Measurements from ENCODE around the gene ECPAS. TPM values are rescaled to one million over a fixed set of nuclear protein-coding genes. Genes with fewer than 3 reads are reported as not detected.

The ECPAS gene
- polyA plus RNA-seq, 1 donor from 2014 or later: 42.6 TPM

DNA sequence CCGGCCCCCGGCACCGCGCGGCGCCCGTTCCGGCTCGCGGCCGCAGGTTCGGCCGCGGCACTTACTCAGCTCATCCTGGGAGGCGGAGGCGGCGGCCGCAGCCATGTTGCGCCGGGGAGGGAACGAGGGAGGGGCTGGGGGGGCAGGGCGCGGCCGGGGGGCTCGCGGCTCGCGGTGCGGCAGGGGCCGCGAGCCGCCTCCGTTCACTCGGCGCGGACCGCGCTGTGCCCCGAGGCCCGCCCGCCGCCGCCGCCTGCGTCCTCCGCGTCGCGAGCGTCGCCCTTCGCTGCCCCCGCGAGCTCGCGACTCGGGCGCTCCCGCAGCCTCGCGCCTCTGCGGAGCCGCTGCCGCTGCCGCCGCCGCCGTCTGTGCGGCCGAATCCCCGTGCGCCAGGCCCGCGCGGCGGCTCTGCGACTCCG lies 735 bp downstream of the ECPAS start:
- peaks cover 15% of the 10 kb centered on the region for H3K79me2 ChIP-seq (replicated peaks; ENCODE audit: insufficient read depth, low read length)
- no peaks in the 10 kb centered on the region for H3K9me3 ChIP-seq (ENCODE audit: low read length)
- H3F3A ChIP-seq (ENCODE audit: insufficient read depth, low read length, poor library complexity, severe bottlenecking): peaks cover 3% of the 10 kb centered on the region
- H3K9ac ChIP-seq (ENCODE audit: low read length): peak overlapping the region; percentile 73
- H3K4me3 ChIP-seq (ENCODE audit: low read length): no peak overlapping the region
- H3K9me2 ChIP-seq (ENCODE audit: insufficient read depth, low read length): no peaks in the 10 kb centered on the region
- no peaks in the 10 kb centered on the region for H3K27me3 ChIP-seq (ENCODE audit: insufficient read depth, low read depth, low read length)
- no peaks in the 10 kb centered on the region for H3K36me3 ChIP-seq (ENCODE audit: insufficient read depth, low read length)
- H4K20me1 ChIP-seq (ENCODE audit: insufficient read depth): no peaks in the 10 kb centered on the region
- H3K27ac ChIP-seq (ENCODE audit: low read length): no peak overlapping the region
- H3K4me2 ChIP-seq (ENCODE audit: low read length): no peak overlapping the region
- no peak overlapping the region for H2AFZ ChIP-seq (ENCODE audit: low read depth, low read length)
- no peak for TF ChIP-seq EZH2 (IDR thresholded peaks at IDR 0.05; ENCODE audit: borderline replicate concordance, insufficient read depth, low read length, poor library complexity, severe bottlenecking)
- no peak for TF ChIP-seq TAF1 (IDR thresholded peaks at IDR 0.05; ENCODE audit: low read depth)

DNA sequence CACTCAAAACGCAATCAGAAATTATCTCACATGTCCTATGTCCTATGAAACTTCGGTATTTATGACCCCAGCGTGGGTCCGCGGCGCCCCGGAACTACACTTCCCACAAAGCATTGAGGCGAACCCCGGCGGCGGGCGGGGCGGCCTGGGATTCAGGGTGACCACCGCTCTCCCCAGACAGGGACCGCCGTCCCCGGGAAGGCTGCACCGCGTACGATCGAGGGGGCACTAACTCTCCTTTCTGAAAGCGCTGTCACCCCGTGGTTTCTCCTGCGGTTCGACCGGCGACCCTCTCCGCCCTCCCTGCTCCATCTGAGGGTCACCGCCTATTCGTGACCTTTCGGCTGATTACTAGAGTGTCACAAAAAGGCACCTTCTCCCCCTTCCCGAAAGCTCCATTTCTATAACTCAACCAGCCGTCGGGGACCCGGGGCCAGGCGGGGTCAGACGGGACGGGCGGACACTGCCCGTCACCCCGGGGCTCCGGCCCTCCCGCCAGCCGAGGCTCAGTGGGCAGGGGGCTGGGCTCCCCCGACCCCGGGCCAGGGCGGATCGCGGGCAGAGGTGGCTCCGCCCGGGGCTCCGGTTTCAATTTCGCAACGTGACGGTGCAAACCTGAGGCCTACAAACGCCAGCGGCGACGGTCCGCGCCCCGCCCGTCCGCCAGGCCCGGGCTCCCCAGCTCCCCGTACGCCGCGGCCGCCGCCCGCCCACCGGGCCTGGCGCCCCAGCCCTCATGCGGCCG lies 1.3 kb downstream of the ECPAS start:
- H2AFZ ChIP-seq (ENCODE audit: low read depth, low read length): peak overlapping the region; percentile 73
- TF ChIP-seq EZH2 (IDR thresholded peaks at IDR 0.05; ENCODE audit: borderline replicate concordance, insufficient read depth, low read length, poor library complexity, severe bottlenecking) (no peak), POLR2AphosphoS5 (IDR thresholded peaks at IDR 0.05) (peak; percentile 58), TAF1 (IDR thresholded peaks at IDR 0.05; ENCODE audit: low read depth) (peak; percentile 27), RAD21 (conservative IDR thresholded peaks at IDR 0.05) (no peak)
- H3K27me3 ChIP-seq (ENCODE audit: insufficient read depth, low read depth, low read length): no peaks in the 10 kb centered on the region
- no peaks in the 10 kb centered on the region for H3K9me2 ChIP-seq (ENCODE audit: insufficient read depth, low read length)
- peak overlapping the region; percentile 91 for H3K4me3 ChIP-seq (ENCODE audit: low read length)
- H4K20me1 ChIP-seq (ENCODE audit: insufficient read depth): no peaks in the 10 kb centered on the region
- no peaks in the 10 kb centered on the region for H3K9me3 ChIP-seq (ENCODE audit: low read length)
- H3K9ac ChIP-seq (ENCODE audit: low read length): peak overlapping the region; percentile 73
- peak overlapping the region; percentile 80 for H3K4me2 ChIP-seq (ENCODE audit: low read length)
- no peaks in the 10 kb centered on the region for H3K36me3 ChIP-seq (ENCODE audit: insufficient read depth, low read length)
- peak overlapping the region; percentile 59 for H3K27ac ChIP-seq (ENCODE audit: low read length)
- peaks cover 3% of the 10 kb centered on the region for H3F3A ChIP-seq (ENCODE audit: insufficient read depth, low read length, poor library complexity, severe bottlenecking)
- peaks cover 15% of the 10 kb centered on the region for H3K79me2 ChIP-seq (replicated peaks; ENCODE audit: insufficient read depth, low read length)

DNA sequence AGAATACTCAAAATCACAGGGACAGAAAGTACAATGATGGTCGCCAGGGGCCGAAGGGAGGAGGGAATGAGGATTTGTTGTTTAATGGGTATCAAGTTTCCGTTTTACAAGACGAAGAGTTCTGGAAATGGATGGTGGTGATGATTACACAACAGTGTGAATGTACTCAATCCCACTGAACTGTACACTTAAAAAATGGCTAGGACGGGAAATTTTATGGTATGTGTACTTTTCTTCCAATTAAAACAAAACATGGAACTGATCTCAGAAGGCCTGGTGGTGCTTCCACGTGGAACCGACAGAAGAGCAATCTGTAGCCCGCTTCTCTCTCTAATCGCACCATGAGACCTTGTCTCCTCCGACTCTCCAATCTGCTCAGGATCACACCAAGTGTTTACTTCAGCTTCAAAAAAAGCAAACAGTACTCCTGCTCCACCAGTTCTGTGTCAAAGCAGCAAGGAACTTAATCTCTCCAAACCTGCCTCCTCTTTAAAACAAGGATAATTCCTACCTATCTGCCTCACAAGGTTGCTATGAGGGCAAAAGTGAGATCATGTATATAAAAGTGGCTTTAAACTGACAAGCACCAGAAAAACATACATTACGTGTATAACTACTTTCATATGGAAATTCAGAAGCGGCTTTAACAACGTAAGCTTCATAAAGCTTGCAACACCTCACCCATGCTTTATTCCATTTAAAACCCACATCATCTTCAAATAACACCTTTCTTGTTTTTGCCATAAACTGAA lies 2.1 kb downstream of the ECPAS start:
- Histone ChIP-seq H3F3A (ENCODE audit: insufficient read depth, low read length, poor library complexity, severe bottlenecking) (peaks cover 3% of the 10 kb centered on the region), H3K4me3 (ENCODE audit: low read length) (peak overlapping the region; percentile 91), H3K4me2 (ENCODE audit: low read length) (peak overlapping the region; percentile 80), H3K9ac (ENCODE audit: low read length) (peak overlapping the region; percentile 73), H3K36me3 (ENCODE audit: insufficient read depth, low read length) (no peaks in the 10 kb centered on the region), H3K9me2 (ENCODE audit: insufficient read depth, low read length) (no peaks in the 10 kb centered on the region), H3K27me3 (ENCODE audit: insufficient read depth, low read depth, low read length) (no peaks in the 10 kb centered on the region), H3K79me2 (replicated peaks; ENCODE audit: insufficient read depth, low read length) (peaks cover 21% of the 10 kb centered on the region), H3K27ac (ENCODE audit: low read length) (no peak overlapping the region), H4K20me1 (ENCODE audit: insufficient read depth) (no peaks in the 10 kb centered on the region), H2AFZ (ENCODE audit: low read depth, low read length) (no peak overlapping the region), H3K9me3 (ENCODE audit: low read length) (no peaks in the 10 kb centered on the region)
- TF ChIP-seq EZH2 (IDR thresholded peaks at IDR 0.05; ENCODE audit: borderline replicate concordance, insufficient read depth, low read length, poor library complexity, severe bottlenecking) (no peak), TAF1 (IDR thresholded peaks at IDR 0.05; ENCODE audit: low read depth) (no peak), EP300 (conservative IDR thresholded peaks at IDR 0.05; ENCODE audit: poor library complexity, severe bottlenecking) (no peak), REST (IDR thresholded peaks at IDR 0.05; ENCODE audit: borderline replicate concordance) (no peak), SMC3 (conservative IDR thresholded peaks at IDR 0.05; ENCODE audit: poor library complexity) (no peak), MXI1 (conservative IDR thresholded peaks at IDR 0.05; ENCODE audit: poor library complexity, severe bottlenecking) (no peak), POLR2AphosphoS5 (IDR thresholded peaks at IDR 0.05) (no peak), RAD21 (conservative IDR thresholded peaks at IDR 0.05) (no peak)
- TF ChIP-seq, protein P1, sequence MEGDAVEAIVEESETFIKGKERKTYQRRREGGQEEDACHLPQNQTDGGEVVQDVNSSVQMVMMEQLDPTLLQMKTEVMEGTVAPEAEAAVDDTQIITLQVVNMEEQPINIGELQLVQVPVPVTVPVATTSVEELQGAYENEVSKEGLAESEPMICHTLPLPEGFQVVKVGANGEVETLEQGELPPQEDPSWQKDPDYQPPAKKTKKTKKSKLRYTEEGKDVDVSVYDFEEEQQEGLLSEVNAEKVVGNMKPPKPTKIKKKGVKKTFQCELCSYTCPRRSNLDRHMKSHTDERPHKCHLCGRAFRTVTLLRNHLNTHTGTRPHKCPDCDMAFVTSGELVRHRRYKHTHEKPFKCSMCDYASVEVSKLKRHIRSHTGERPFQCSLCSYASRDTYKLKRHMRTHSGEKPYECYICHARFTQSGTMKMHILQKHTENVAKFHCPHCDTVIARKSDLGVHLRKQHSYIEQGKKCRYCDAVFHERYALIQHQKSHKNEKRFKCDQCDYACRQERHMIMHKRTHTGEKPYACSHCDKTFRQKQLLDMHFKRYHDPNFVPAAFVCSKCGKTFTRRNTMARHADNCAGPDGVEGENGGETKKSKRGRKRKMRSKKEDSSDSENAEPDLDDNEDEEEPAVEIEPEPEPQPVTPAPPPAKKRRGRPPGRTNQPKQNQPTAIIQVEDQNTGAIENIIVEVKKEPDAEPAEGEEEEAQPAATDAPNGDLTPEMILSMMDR (IDR thresholded peaks at IDR 0.05; ENCODE audit: poor library complexity, severe bottlenecking): no peak
